ENCODE measurements around the gene P2RY2. TPM values are rescaled to one million over a fixed set of nuclear protein-coding genes. Genes with fewer than 3 reads are reported as not detected.

Gene P2RY2
- polyA plus RNA-seq, 2 of the 4 experiments (the other 2 are of a cell fraction), result 3.7 to 6.4 TPM

- DNase-seq (ENCODE audit: low read depth in 1 of 2, low spot score in 1 of 2) (no peak), ATAC-seq (no peak), FAIRE-seq (no peak)
- H3K27ac ChIP-seq, result peak overlapping the region in 1 of 2 experiments; percentile 50; a peak in 3 of 6 replicates
- POLR2A ChIA-PET, result no interaction called here
- no peak overlapping the region for H3K4me3 ChIP-seq
- 94% methylated on average over 2 of the region's 6 CpGs for WGBS (ENCODE audit: missing lambda C conversion rate)
- CTCF ChIA-PET, result interaction anchor here (1.3 to 13.9 kb wide), 7 partner anchors 13 to 360 kb away, joined by 3 to 179 read pairs (median 9); no protein-coding TSS in a partner anchor
- peaks cover 61% of the 10 kb centered on the region for H3K4me1 ChIP-seq
- TF ChIP-seq HOXB5 (CRISPR knock-in tag; IDR thresholded peaks at IDR 0.05), result no peak
- H3K4me2 ChIP-seq, result no peak overlapping the region
- H3K9me3 ChIP-seq, result no peaks in the 10 kb centered on the region
Measured at GRCh38 chr11:73191151-73191550, 26.9 kb upstream of the P2RY2 start.

GRCh38 chr11:73192272-73192671 lies 25.8 kb upstream of the P2RY2 start:
- Histone ChIP-seq H3K9me3 (no peaks in the 10 kb centered on the region), H3K27ac (peak overlapping the region in 1 of 2 experiments; percentile 49; a peak in 4 of 6 replicates), H3K4me1 (peaks cover 52% of the 10 kb centered on the region), H3K4me2 (no peak overlapping the region), H3K4me3 (no peak overlapping the region)
- DNase-seq (ENCODE audit: low read depth in 1 of 2, low spot score in 1 of 2) (no peak), ATAC-seq (no peak), FAIRE-seq (no peak)
- WGBS (ENCODE audit: missing lambda C conversion rate), result 100% methylated on average over 1 of the region's 1 CpG
- TF ChIP-seq BHLHE40 (IDR thresholded peaks at IDR 0.05; ENCODE audit: low read depth, low read length) (no peak), RNF2 (IDR thresholded peaks at IDR 0.05; ENCODE audit: borderline replicate concordance, low read depth) (no peak), NFE2L2 (conservative IDR thresholded peaks at IDR 0.05; ENCODE audit: low read length) (no peak), CBX2 (IDR thresholded peaks at IDR 0.05; ENCODE audit: borderline replicate concordance, low read depth) (no peak), EP300 (IDR thresholded peaks at IDR 0.05) (no peak), TFCP2L1 (CRISPR knock-in tag; IDR thresholded peaks at IDR 0.05) (no peak), TP53 (CRISPR knock-in tag; IDR thresholded peaks at IDR 0.05) (no peak), CHD4 (IDR thresholded peaks at IDR 0.05; ENCODE audit: borderline replicate concordance) (no peak), CBX8 (IDR thresholded peaks at IDR 0.05) (no peak)
- POLR2A ChIA-PET, result no interaction called here
- CTCF ChIA-PET, result interaction anchor here (0.9 to 13.9 kb wide), 5 partner anchors 10 to 99 kb away, joined by 3 to 179 read pairs (median 4); no protein-coding TSS in a partner anchor

DNA sequence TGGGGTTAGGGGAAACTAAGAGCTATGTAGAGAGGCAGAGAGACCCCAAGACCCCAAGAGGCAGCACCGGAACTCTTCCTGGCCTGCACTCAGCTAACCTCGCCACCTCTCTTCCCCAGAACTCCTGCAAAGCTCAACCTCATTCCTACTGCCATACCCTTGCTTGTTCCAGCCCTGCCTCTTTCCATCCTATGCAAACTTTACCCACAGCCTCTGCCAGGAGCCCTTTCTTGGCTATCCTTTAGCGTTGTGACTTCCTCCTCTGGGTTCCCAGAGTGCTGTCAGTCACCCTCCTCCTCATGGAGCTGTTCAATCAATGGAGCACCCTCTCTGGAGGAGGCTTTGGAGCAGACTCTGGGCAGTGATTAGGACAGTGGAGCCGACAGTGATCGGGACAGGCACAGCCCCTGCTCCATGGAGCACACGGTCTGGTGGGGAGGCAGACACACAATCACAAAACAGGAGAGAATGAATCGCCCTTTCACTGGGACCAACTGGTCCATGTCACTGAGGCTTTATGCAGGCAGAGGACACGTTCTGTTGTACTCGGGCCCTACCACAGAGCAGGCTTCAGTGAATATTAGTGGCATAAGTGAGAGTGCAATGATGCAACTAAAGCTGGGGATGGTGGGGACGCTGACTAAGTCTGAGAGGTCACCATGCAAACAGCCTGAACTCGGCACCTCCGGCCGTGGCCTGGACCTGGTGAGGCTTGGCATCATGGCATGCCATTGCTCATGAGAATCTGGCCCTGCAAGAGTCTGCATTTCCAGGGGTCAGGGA lies 24.6 kb upstream of the P2RY2 start:
- 78% methylated on average over 13 of the region's 13 CpGs for WGBS (ENCODE audit: missing lambda C conversion rate)

More for the DNA sequence above, 24.6 kb upstream of the P2RY2 start:
- H3K4me3 ChIP-seq, result no peak overlapping the region
- H3K9me3 ChIP-seq, result no peaks in the 10 kb centered on the region
- peaks cover 57% of the 10 kb centered on the region for H3K4me1 ChIP-seq
- TF ChIP-seq, protein P1, sequence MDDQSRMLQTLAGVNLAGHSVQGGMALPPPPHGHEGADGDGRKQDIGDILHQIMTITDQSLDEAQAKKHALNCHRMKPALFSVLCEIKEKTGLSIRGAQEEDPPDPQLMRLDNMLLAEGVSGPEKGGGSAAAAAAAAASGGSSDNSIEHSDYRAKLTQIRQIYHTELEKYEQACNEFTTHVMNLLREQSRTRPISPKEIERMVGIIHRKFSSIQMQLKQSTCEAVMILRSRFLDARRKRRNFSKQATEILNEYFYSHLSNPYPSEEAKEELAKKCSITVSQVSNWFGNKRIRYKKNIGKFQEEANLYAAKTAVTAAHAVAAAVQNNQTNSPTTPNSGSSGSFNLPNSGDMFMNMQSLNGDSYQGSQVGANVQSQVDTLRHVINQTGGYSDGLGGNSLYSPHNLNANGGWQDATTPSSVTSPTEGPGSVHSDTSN (IDR thresholded peaks at IDR 0.05), result no peak
- TF ChIP-seq ZNF302 (CRISPR knock-in tag; IDR thresholded peaks at IDR 0.05) (no peak), RNF2 (IDR thresholded peaks at IDR 0.05; ENCODE audit: borderline replicate concordance, low read depth) (no peak), ELK1 (IDR thresholded peaks at IDR 0.05; ENCODE audit: low read depth, low read length) (no peak), TP53 (CRISPR knock-in tag; IDR thresholded peaks at IDR 0.05) (no peak), KDM1A (IDR thresholded peaks at IDR 0.05; ENCODE audit: low read depth) (no peak), ESRRA (IDR thresholded peaks at IDR 0.05; ENCODE audit: borderline replicate concordance, low read length) (no peak), E2F6 (IDR thresholded peaks at IDR 0.05; ENCODE audit: borderline replicate concordance, low read depth) (no peak), RAD21 (conservative IDR thresholded peaks at IDR 0.05 in 1 of 2, IDR thresholded peaks at IDR 0.05 in 1 of 2) (no peak), HOXB13 (CRISPR knock-in tag; IDR thresholded peaks at IDR 0.05; ENCODE audit: low read depth) (no peak), JUN (IDR thresholded peaks at IDR 0.05) (no peak), POLR2AphosphoS2 (conservative IDR thresholded peaks at IDR 0.05; ENCODE audit: low read length) (no peak), PHF8 (IDR thresholded peaks at IDR 0.05; ENCODE audit: borderline replicate concordance, low read depth) (no peak), CTCF (IDR thresholded peaks at IDR 0.05) (no peak), FOXS1 (CRISPR knock-in tag; IDR thresholded peaks at IDR 0.05) (no peak), CBX2 (IDR thresholded peaks at IDR 0.05; ENCODE audit: borderline replicate concordance, low read depth) (no peak), HOXA7 (CRISPR knock-in tag; IDR thresholded peaks at IDR 0.05) (no peak), BCL3 (IDR thresholded peaks at IDR 0.05) (no peak)
- TF ChIP-seq, protein P2, sequence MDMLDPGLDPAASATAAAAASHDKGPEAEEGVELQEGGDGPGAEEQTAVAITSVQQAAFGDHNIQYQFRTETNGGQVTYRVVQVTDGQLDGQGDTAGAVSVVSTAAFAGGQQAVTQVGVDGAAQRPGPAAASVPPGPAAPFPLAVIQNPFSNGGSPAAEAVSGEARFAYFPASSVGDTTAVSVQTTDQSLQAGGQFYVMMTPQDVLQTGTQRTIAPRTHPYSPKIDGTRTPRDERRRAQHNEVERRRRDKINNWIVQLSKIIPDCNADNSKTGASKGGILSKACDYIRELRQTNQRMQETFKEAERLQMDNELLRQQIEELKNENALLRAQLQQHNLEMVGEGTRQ (IDR thresholded peaks at IDR 0.05), result no peak
- ChIA-PET CTCF (interaction anchor here (0.7 to 13.9 kb wide), 10 partner anchors 8 to 468 kb away, joined by 3 to 179 read pairs (median 4); no protein-coding TSS in a partner anchor), POLR2A (no interaction called here)
- no peak for DNase-seq (ENCODE audit: low read depth in 1 of 2, low spot score in 1 of 2)
- peak overlapping the region; percentile 65 to 78; a peak in 5 of 6 replicates for H3K27ac ChIP-seq
- no peak for FAIRE-seq
- H3K4me2 ChIP-seq, result no peak overlapping the region; the same call in 2 of the 3 replicates
- ATAC-seq, result no peak

Measured in A549 (cell line).